Measurements from ENCODE around the gene IMPA2.
A peak's percentile ranks its signal among the peaks of the same experiment; 100 is the strongest.

Gene IMPA2

GRCh38 chr18:11991021-11991795, 9.9 kb downstream of the IMPA2 start:
- DNase-seq: no peak

GRCh38 chr18:11992096-11992790, 10.9 kb downstream of the IMPA2 start:
- no peak for DNase-seq

GRCh38 chr18:11993264-11993916, 12.1 kb downstream of the IMPA2 start:
- no peak for DNase-seq

- peak; percentile 55 for DNase-seq
These were observed 13.0 kb downstream of the IMPA2 start for GRCh38 chr18:11994336-11994702.

- DNase-seq: peak; percentile 16
These were observed 13.6 kb downstream of the IMPA2 start for GRCh38 chr18:11994703-11995444.

GRCh38 chr18:11995445-11996189, 14.3 kb downstream of the IMPA2 start:
- DNase-seq: peak; percentile 74

GRCh38 chr18:11996190-11996754, 15.0 kb downstream of the IMPA2 start:
- no peak for DNase-seq

- DNase-seq: no peak
These were observed 15.6 kb downstream of the IMPA2 start for GRCh38 chr18:11996907-11997306.

- DNase-seq: no peak
These were observed 16.2 kb downstream of the IMPA2 start for GRCh38 chr18:11997466-11997865.

- DNase-seq: no peak
These were observed 16.9 kb downstream of the IMPA2 start for GRCh38 chr18:11998193-11998592.

GRCh38 chr18:11999429-11999828, 18.1 kb downstream of the IMPA2 start:
- DNase-seq: no peak

- DNase-seq: no peak
These were observed 18.9 kb downstream of the IMPA2 start for GRCh38 chr18:12000072-12000659.

- no peak for DNase-seq
These were observed 20.1 kb downstream of the IMPA2 start for GRCh38 chr18:12001421-12001820.

GRCh38 chr18:12003894-12004293, 22.6 kb downstream of the IMPA2 start:
- DNase-seq: no peak

GRCh38 chr18:12005538-12006487, 24.5 kb downstream of the IMPA2 start:
- no peak for DNase-seq

- DNase-seq: no peak
These were observed 25.2 kb downstream of the IMPA2 start for GRCh38 chr18:12006488-12006840.

GRCh38 chr18:12007063-12007462, 25.8 kb downstream of the IMPA2 start:
- DNase-seq: no peak

GRCh38 chr18:12008181-12008767, 27.0 kb downstream of the IMPA2 start:
- DNase-seq: no peak

GRCh38 chr18:12008842-12009580, 27.7 kb downstream of the IMPA2 start:
- DNase-seq: no peak

All from EL (cell line).